GM12801 (cell line): ENCODE measurements around the gene RMDN2.

Experiments
- TF ChIP-seq, protein P1 (sequence below): IDR thresholded peaks from one replicate; pipeline ENCODE4 v1.5.1; 2011; ENCODE audit warnings: control low read depth; ENCODE audit not compliant: insufficient read length; ENCODE audit errors: extremely low read depth

RMDN2 gene

DNA sequence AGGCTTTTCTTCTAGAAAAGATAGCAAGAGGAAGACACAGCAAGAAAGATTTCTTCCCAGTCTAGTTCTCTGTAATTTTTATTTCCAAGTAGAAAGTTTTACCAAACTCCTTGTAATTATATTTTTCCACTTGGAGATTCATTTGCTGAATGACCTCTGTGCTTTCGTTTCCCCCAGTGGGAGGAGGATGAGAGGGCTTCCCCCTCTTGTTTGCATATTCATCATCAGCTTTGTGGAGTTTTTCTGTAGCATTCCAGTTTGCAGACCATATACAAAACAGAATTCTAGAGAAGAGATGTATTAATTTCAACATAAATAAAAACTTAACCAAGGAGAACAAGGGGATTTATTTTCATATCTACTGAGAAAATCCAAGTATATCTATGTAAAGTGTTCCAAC is 51.3 kb downstream of the RMDN2 start:
- TF ChIP-seq, protein P1, sequence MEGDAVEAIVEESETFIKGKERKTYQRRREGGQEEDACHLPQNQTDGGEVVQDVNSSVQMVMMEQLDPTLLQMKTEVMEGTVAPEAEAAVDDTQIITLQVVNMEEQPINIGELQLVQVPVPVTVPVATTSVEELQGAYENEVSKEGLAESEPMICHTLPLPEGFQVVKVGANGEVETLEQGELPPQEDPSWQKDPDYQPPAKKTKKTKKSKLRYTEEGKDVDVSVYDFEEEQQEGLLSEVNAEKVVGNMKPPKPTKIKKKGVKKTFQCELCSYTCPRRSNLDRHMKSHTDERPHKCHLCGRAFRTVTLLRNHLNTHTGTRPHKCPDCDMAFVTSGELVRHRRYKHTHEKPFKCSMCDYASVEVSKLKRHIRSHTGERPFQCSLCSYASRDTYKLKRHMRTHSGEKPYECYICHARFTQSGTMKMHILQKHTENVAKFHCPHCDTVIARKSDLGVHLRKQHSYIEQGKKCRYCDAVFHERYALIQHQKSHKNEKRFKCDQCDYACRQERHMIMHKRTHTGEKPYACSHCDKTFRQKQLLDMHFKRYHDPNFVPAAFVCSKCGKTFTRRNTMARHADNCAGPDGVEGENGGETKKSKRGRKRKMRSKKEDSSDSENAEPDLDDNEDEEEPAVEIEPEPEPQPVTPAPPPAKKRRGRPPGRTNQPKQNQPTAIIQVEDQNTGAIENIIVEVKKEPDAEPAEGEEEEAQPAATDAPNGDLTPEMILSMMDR = no peak

DNA sequence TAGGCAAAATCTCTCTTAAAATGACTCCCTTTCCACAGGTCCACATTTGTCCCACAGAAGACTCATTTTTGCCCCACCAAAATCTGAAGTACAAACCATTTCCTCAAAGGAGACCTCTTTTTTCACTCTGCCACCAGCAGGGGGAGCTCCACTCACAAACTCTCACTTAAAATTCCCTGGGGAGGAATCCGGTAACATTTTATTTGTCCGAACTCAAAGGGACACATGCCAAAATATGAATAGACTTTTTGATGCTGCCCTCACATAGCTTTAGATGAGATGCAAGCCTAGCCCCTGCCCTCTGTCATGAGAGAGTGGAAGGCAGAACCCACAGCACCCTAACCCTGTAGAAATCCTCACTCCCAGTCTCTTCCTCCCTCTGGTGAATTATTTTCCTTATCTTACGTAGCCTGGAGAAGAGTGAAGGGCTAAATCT is 57.1 kb downstream of the RMDN2 start:
- TF ChIP-seq, protein P1 = no peak

DNA sequence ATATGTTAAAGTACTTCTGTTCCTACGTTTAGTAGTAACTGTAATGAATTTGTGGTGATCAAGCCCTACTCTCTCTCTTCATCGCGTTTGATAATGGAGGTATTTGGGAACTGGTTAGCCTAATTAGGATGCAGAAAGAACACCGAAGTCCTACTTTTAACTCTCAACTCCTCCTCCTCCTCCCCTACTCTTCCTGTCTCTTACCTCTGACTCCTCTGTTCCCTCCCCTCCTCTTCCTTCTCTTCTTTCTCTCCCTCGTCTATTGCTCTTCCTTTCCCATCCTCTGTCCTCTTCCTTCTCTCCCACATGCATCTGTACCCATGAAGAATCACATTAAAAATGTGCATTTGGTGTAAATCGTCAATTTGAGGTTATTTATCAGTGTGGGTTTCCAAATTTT is 57.8 kb downstream of the RMDN2 start:
- TF ChIP-seq, protein P1 = no peak

DNA sequence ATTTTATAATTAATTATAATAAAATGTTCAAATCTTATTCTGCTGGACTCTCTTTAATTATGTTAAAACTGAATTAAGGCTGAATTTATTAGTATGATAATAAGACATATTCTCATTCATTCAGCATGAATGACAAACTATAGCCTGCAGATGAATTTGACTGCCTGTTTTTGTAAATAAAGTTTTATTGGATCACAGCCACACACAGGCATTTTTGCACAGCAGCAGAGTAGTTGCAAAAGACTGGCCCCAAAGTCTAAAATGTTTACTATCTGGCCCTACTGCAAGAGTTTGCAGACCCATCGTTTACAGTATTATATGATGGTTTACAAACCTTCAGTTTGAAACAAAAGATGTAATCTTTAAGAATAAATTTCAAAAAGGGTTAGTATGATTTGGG is 58.6 kb downstream of the RMDN2 start:
- TF ChIP-seq, protein P1 = no peak

DNA sequence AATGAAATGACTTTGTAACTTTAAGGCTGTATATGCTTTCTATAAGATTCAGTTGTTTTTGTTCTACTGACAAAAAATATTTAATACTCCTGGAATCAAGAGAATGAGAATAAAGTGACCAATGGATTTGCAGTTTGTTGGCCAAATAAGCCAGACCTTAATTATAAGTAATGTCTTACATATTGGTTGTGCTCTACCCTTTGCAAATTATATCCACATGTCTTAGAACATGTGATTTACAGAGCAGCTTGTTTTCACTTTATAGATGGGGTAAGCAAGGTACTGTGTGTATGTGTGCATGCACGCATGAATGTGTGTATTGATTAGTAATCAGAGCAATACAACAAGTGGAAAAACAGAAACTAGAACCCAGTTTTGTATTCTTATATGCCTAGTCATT is 59.1 kb downstream of the RMDN2 start:
- TF ChIP-seq, protein P1 = no peak

DNA sequence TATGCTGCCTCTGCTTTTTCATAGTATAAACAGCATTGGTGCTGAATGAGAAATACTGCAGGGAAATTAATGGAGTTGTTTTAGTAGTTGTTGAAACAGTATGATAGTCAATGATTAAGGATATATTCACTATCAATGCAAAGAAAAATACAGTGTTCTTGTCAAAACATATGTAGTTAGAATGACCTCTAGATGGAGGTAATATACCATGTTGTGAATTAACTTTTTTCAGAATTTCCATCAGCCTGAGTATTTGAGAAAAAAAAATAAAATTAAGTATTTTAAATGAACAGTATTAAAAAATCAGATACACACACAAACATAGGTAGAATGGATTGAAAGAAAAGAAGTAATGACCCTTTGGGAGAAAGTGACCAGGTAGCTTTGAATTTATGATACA is 59.5 kb downstream of the RMDN2 start:
- TF ChIP-seq, protein P1 = no peak

DNA sequence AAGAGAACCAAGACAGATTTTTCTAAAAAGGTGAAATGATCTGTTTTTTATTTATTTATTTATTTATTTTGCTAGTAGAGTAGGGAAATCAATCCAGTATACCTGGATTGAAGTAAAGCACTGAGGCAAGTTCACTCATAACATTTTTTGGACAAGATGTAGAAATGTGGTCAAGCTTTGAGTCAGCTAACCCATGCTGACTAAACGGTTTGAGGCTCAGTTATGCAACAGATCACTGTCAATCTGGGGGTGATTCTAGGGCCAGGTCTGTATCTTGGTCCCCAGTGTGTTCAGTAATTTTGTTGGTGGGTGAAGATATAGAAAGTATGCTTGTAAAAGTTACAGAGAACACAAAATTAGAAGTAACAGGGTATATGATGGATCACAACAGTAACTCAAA is 60.2 kb downstream of the RMDN2 start:
- TF ChIP-seq, protein P1 = no peak
